Astrocyte of the spinal cord (primary cell): ENCODE results near the gene RFC5.
"Not testable (repeated sequence)": the region's sequence is repeated elsewhere in the genome, so short reads cannot be mapped to it uniquely, and the experiment has no call there.

ENCODE experiments used
- DNase-seq: peaks from one replicate; pipeline ENCODE4 v3.0.0; 2011; ENCODE audit warnings: low read depth, low spot score
- H3K4me3 ChIP-seq: 2 replicates; pipeline ENCODE4 v1.5.1; 2011; ENCODE audit warnings: low read depth, mild to moderate bottlenecking, low read length, moderate library complexity
- in situ Hi-C: cut with HindIII; loops from 2 replicates; pipeline ENCODE4 v1.10.0; 2017; ENCODE audit warnings: low sequenced_read_pairs
- TF ChIP-seq, protein P1 (sequence below): IDR thresholded peaks from 2 replicates; pipeline ENCODE4 v1.5.1; 2012; ENCODE audit warnings: low read depth, mild to moderate bottlenecking, low read length, inconsistent platforms

The RFC5 gene

GRCh38 chr12:118013283-118013682, 3.2 kb upstream of the RFC5 start:
- TF ChIP-seq, protein P1, sequence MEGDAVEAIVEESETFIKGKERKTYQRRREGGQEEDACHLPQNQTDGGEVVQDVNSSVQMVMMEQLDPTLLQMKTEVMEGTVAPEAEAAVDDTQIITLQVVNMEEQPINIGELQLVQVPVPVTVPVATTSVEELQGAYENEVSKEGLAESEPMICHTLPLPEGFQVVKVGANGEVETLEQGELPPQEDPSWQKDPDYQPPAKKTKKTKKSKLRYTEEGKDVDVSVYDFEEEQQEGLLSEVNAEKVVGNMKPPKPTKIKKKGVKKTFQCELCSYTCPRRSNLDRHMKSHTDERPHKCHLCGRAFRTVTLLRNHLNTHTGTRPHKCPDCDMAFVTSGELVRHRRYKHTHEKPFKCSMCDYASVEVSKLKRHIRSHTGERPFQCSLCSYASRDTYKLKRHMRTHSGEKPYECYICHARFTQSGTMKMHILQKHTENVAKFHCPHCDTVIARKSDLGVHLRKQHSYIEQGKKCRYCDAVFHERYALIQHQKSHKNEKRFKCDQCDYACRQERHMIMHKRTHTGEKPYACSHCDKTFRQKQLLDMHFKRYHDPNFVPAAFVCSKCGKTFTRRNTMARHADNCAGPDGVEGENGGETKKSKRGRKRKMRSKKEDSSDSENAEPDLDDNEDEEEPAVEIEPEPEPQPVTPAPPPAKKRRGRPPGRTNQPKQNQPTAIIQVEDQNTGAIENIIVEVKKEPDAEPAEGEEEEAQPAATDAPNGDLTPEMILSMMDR: no peak
- in situ Hi-C loops: no loop called here
- no peak for DNase-seq
- no peak overlapping the region for H3K4me3 ChIP-seq

DNA sequence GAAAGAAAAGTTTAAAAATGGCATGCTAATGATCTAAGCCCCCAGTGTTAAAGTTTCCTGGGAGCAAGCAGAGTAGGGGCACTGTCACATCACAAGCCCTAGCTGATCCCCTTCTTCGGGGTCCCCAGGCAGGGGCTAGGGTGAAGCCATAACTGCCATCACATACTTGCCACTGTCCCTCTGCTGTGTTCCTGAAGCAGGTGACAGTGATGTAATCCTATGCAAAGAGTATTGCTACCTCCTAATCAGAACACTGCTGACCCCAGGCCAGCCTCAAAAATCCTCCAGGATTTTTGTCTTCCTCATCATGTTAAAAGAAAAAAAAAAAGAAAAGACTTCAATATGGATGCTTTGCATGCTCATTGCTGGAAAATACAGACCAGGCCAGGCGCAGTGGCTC, 1.2 kb upstream of the RFC5 start:
- in situ Hi-C loops: no loop called here
- no peak for DNase-seq
- TF ChIP-seq, protein P1: no peak
- no peak overlapping the region for H3K4me3 ChIP-seq

- TF ChIP-seq, protein P1: no peak
- peak overlapping the region; percentile 70 for H3K4me3 ChIP-seq
- no peak for DNase-seq
- in situ Hi-C loops: no loop called here
Measured at GRCh38 chr12:118015944-118016343, 559 bp upstream of the RFC5 start.

DNA sequence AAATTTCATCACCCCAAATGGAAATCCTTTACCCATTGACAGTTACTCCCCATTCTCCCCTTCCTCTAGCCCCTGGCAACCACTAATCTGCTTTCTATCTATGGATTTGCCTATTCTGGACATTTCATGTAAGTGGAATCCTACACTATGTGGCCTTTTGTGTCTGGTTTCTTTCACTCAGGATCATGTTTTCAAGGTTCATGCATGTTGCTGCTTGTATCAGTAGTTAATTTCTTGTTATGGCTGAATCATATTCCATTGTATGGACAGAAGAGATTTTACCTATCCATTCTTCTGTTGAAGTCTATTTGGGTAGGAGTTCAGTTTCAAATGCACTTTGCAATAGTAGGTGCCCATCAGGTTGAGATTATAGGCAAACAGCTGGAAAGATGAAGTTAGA, 1.4 kb downstream of the RFC5 start:
- in situ Hi-C loops: no loop called here
- TF ChIP-seq, protein P1: no peak
- H3K4me3 ChIP-seq: no peak overlapping the region
- DNase-seq: no peak

DNA sequence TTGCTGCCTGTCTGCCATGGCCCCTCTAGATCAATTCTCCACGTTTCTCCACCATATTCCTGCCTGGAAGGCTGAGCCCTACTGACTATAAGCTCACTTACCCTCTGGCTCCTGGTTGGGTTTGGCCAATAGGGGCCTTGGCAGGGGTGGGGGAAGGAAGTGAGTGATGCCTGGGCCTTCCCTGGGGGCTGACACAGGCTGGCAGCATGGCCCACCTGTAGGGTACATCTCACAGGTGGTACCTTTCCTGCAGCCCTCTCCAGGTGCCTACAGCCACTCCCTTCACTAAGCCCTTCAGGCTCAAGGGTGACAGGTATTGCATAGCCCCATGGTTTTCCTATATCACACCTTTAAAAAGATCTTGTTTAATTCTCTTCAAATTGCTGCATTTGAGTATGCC, 3.5 kb downstream of the RFC5 start:
- no peak overlapping the region for H3K4me3 ChIP-seq
- TF ChIP-seq, protein P1: no peak
- in situ Hi-C loops: no loop called here
- no peak for DNase-seq

- in situ Hi-C loops, DNase-seq, H3K4me3 ChIP-seq: not testable (repeated sequence)
Measured at GRCh38 chr12:118022097-118022727, 5.7 kb downstream of the RFC5 start.

DNA sequence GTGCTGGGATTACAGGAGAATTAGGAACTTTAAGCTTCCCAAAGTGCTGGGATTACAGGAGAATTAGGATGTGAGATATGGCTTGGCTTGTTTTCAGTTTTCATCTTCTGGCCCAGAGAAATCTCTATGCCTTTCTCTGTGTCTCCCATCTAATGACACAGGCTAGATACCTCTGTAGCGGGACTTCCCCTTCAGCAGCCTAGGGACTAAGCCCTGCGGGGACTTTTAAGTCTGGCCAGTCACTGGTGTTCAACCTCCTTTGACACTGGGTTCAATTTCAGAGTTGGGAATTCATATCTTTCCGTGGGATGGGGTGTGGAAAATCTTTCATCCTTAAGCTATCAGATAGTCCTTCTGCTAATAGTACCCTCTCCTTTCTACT, 6.2 kb downstream of the RFC5 start:
- TF ChIP-seq, protein P1: no peak
- no peak for DNase-seq
- in situ Hi-C loops: no loop called here
- H3K4me3 ChIP-seq: no peak overlapping the region
